ENCODE data around the gene SKAP2.
A peak's percentile ranks its signal among the peaks of the same experiment; 100 is the strongest.

Gene SKAP2, protein sequence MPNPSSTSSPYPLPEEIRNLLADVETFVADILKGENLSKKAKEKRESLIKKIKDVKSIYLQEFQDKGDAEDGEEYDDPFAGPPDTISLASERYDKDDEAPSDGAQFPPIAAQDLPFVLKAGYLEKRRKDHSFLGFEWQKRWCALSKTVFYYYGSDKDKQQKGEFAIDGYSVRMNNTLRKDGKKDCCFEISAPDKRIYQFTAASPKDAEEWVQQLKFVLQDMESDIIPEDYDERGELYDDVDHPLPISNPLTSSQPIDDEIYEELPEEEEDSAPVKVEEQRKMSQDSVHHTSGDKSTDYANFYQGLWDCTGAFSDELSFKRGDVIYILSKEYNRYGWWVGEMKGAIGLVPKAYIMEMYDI

DNA sequence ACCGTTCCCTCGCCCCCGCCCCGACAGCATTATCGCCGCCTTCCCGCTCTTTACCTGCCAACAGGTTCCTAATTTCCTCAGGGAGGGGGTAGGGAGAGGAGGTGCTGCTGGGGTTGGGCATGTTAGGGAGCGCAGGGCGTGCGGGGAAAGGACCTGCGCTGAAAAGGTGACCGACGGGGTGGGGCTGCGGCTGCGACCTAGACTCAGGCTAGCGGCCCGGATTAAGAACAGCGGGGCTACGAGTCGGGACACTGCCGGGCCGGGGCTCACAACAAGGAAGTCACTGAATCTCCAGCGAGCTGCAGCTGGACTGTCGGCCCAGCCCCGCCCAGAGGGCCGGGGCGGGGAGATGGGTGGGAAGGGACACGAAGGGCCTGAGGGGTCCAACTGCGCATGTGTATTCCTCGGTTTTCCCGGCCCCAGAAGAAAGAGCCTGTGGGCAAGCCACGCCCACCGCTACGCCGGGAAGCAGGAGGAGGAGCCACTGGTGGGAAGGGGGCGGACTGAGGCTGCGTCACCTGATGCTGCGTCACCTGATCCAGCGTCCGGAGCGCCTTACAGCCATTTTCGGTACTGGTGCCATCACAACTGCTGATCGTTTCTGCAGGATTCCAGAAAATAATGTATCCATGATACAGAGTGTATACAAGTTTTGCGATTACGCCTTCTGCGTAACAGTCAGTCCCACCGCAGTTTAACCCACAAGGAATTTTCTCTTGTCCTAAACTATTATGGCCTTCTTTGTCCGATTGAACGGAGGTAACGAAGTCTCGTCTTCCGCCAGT, at the start of gene SKAP2:
SKAP2 (minus strand) TSS at position 282 of the 785 bp plus-strand sequence; CDS start at position 121, 161 bp downstream.
- peak; percentile 97 for DNase-seq

DNA sequence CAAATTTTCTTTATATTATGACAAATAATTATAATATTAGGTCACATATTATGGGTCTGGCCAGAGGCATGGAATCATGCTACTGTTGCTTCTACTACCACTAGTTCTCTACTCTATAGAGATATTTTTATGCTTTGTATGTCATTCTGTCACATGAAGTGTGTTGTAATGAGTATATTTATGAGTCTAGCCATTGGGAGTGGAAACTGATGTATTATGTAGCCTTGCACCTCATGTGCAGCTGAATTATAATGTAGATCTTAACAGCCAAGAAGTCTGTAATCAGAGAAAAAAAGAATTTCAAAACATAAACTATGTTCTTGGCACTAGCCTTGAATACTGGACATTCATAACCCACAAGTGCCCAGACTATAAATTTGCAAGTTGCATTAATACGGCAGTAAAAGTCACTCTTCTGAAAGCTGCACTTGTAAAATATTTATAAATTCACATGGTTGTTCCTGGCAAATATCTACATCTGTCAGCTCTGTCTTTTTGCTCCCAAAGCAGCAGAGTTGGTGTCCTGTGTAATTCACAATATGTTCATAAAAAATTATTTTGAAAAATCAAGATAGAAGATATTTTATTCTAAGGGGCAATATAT, 48.6 kb upstream of the SKAP2 start:
- no peak for DNase-seq

DNA sequence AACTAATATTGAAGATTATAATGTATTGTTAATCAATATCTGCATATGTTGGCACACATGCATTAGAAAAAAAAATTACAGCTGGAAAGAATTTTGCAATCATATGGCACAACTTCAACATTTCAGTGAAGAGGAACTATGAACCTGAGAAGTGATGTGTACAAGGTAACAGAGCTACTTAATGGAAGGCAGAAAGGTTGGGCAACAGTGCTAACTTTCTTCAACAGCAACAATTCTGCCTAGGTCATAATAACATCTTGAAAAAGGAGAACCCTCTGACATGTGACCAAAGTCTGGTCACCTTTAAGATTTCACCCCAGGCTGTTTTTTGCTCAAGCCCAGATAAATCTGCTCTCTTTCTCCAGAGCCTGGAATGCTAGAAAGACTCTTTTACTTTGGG, 47.9 kb upstream of the SKAP2 start:
- no peak for DNase-seq

DNA sequence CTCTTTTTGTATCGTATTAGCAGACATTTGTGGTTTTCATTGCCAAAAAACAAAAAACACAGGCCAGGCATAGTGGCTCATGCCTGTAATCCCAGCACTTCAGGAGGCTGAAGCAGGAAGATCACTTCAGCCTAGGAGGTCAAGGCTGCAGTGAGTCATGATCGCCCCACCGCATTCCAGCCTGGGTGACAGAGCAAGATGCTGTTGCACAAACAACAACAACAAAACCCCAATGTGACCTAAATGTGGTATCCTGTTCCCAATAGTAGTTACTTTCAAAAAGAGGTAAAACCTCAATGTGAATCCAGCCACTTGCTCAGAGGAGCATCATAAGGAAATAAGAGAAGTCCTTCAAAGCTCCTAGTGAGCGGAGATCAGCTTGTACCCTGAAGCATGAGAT, 45.8 kb upstream of the SKAP2 start:
- DNase-seq, result no peak

DNA sequence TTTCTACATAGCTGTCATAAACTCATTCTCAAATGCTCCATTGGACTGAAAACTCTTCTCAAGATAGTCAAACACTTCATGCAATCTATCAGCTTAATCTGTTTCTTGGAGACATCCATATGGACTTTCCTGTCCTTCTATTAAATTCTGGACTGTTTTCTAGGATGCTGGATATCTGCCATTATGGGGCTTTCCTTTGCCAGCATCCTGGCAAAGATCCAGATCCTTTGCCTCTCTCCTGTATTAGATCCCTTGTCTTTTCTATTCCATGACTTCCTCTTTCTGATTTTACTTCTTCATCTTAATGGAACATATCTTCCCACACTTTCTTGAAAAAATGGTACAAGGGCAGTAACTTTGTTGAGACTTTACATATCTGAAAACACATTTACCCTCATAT, 35.9 kb upstream of the SKAP2 start:
- no peak for DNase-seq

DNA sequence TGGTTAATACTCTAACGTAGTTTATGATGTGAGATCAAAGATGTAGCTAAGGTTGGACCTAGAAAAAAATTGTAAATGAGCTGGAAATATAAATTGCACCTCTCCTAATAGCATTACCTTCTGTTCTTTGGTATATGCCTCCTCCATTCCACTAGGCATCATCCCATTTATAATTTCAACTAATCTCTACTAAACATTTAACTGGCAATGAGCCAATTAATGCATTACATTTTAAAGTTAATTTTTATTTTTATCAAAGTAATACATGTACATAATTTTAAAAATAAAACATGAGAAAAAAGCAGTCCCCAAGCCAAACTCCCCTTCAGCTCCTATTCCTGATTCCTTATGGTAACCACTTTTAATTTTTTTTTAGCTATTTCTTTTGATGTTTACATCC, 35.1 kb upstream of the SKAP2 start:
- no peak for DNase-seq

DNA sequence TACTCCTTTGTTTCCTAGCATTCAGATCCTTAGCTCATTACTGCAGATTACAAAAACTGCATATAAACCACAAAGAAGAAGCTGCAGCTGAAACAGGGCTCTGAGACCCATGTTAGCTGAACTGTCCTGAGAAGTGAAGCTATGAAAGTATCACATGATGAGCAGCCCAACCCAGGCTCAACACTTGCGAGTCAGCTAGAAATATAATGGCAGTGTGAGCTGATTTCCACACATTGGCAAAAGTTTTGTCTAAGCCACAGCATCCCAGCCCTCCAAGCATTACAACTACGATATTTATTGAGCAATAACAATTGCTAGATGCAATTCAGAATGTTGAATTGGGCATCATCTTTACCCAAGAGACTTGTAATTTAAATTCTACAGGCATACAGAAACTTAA, 34.5 kb upstream of the SKAP2 start:
- no peak for DNase-seq

DNA sequence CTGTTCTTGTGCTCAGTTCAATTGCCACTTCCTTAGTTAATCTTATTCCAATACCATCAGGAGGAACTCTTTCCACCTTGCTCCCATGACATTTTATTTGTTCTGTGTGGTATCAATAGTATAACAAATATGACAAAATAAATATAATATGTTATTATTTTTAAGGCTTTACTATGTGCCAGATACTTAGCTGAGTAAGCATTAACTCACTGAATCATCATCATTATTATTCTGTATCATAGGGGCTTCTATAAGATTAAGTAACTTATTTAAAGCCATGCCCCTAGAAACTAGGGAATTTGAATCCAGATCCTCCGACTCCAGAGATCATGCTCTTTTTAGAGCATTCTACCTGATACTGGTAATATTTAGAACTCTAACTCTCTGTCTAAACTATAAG, 33.5 kb upstream of the SKAP2 start:
- no peak for DNase-seq

DNA sequence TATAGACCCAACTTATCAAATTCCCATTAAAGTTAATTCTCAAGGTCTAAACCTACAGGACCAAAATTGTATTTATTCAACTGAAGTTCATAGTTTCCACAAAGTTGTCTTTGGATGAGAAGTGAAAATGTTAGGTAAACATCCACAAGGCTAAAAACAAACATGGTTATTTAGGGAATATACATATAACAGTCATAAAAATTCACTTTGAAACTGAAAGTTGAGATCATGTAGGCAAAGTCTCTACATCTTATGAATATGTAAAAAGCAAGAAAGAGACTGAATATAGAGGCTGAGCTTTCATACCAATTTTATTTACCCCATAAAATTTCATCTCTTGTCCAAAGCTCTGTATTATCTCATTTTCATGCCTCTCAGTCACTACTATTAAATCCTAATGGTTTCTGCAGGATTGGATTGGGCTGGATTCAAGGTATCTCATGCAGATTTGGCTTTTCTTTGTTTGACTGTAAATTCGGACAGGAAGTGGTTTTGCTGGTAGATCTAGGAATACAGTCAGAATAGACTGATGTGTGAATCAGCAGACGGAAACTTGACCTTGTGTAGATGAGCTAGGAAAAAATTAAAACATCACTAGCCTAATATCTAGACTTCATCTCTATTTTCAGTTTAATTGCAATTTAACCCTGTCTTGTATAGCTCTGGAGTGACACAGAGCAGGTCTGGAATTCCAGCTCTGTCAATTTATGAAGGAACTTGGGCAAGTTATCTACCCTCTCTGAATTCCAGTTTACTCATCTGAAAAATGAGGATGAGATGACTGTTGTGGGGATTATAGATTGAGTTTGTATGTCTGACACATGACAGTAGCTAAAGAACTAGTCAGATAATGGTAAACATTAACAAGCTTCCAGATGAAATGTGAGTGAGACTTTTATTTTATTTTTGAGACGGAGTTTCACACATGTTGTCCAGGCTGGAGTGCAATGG, 27.3 kb upstream of the SKAP2 start:
- DNase-seq, result no peak

DNA sequence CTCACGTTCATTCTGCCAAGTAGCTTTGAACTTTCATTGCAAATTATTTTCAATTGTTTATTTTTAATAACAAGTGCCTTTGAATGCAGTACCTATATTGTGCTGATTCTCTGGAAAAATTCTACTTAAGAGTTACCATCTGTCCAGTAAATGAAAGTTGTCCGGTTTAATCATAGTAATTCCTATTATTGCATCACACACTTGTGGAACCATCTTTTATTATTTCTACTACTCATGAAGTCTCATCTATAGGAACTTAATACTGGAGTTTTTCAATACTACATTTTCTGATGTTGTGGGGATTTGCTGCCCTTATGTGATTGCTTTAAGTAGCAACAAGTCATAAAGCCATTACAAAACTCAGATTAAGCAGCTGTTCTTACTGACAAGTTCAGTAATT, 16.5 kb upstream of the SKAP2 start:
- DNase-seq, result no peak

DNA sequence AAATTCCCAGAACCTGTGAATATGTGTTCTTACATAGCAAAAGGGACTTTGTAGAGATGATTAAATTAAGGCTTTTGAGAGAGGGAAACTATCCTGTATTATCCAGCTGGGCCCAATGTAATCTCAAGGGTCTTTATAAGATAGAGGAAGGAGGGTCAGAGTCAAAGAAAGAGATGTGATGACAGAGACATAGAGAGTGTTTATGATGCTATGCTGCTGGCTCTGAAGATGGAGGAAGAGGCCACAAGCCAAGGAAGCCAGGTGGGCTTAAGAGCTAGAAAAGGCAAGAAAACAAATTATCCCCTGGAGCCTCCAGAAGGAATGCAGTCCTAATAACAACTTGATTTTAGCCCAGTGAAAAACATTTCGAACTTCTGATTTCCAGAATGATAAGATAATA, 15.3 kb upstream of the SKAP2 start:
- no peak for DNase-seq

DNA sequence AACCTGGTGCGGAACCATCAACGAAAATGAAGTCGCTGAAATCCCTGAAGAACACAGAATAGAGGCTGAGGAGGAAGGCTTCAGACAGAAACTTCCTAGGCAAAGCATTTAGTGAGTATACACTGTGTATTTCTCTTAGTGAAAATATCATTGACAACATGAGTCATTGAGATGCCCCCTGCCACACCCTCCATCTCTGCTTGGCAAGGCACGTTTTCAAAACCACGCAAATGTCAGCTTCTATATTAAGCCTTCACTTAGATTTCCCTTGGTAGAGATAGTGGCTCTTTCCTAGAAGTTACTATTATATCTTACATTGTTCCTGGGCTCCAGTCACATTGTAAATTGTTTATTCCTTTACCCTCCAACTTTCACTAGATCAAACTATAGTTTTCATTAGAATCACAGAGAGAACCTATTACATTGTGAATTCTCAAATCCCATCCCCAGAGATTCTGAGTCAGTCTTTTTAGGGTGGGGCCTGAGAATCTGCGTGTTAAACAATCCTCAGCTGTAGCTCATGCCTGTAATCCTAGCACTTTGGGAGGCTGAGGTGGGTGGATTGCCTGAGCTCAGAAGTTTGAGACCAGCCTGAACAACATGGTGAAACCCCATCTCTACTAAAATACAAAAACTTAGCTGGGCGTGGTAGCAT, 4.6 kb upstream of the SKAP2 start:
- no peak for DNase-seq

DNA sequence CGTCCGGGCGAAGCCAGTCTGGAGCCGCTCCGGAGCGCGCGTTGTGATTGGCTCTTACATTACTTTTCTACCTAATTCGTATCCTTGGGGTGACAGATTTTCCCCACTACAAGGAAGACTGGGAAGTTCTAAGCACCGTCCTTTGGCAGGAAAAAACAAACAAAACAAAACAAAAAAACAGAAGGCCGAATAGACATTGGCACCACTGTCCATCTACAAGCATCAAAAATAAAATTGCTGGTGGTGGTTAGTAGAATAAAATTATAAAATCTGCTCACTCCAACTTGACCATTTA, 651 bp upstream of the SKAP2 start:
- no peak for DNase-seq

DNA sequence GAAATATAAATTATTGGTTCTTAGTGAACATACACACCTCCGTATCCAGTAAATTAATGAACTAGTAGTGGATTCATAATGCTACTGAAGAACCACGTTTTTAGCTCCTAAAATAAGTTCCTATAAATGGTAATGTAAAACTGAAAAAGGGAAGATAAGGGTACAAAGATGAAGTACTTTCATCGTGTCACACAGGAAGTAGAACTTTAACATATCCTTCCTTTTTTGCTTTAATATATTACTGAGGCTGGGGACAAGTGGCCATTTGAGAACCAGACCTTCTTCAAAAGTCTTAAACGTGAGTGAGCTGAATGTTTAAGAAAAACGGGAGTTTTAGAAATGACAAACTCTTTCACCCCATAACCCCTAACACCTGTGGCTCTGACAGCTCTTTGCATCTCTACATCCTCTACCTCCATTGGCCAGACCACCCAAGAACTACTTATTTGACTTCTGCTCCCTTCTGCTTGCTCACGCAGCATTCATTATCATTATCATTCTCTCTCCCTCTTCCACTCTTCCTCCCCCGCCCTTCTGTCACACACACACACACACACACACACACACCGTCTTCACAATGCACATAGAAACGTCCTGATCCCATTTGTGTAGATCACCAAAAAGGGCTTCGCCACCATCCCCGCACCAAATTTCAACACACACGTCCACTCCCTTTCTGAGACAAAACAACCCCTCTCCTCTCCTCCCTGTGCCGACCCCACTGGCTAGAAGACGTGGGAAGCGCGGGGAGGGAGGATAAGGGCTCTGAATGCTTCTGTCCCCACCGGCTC, 677 bp downstream of the SKAP2 start:
- DNase-seq, result peak; percentile 72

DNA sequence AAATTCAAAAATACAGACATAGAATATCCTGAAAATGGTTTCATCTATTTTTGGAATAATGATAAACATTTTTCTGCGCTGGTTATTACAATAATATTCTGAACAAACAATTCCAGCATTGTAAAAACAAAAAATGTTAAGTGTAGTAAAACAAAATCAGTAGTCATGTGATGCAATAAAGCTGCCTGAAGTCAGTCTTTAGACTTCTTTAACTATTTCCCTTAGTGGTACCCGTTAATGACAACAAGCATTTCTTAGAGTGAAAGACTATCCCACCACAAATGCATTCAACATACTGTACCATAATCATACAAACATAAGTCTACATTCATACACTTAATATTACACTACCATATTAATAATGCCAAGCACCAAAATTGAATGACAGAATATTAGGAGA, 1.6 kb downstream of the SKAP2 start:
- no peak for DNase-seq

DNA sequence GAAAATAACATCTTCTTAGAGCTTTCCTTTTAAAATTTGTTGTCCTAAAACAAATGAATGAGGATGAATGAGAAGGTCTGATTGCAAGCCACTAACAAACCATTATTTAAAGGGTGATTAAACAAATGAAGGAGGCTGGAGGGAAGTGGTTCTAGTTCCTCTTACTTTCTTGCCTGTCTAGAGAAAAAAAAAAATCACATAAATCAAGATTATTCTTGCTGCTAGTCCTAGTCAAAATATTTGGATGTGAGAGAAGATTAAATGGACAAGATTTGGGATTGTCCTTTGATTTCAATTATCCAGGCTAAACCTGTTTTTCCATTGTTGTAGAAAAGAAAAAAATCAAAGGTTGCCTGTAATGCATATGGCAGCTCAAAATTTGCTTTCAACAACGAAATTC, 3.3 kb downstream of the SKAP2 start:
- DNase-seq, result peak; percentile 3

DNA sequence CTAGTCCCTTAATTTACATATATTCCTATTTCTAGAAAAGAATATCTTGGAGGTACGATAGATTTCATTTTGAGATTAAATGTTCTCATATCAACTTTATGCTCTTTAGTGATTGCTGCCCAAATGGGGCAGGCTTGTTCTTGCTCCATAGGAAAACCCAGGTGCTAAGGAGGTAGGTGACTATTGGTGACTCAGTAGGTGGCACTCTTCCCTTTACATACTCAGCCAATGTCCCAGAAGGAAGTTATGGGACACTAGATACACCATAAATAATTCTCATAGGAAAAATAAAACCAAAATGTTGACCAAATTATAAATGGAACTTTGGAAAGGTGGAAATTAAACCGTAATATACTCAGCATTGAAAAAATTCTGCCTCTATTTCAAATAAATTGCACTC, 4.0 kb downstream of the SKAP2 start:
- peak; percentile 12 for DNase-seq

DNA sequence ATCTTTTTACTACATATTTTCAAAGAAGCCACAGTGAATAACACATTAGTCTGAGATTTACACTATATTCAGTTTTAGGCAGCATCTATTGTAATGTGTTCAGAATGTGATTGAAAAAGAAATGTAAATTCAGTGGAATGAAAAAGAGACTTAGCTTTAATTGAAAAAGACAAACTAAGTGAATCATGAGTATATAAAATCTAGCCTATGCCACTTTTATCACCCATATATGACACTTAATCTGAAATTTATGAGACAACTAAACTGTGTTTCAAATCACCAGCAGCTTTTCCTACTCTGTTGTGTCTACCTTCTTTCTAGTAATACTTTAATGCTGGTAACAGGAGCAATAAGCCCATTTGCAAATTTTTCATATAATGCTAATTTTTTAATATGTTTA, 4.7 kb downstream of the SKAP2 start:
- DNase-seq, result no peak

DNA sequence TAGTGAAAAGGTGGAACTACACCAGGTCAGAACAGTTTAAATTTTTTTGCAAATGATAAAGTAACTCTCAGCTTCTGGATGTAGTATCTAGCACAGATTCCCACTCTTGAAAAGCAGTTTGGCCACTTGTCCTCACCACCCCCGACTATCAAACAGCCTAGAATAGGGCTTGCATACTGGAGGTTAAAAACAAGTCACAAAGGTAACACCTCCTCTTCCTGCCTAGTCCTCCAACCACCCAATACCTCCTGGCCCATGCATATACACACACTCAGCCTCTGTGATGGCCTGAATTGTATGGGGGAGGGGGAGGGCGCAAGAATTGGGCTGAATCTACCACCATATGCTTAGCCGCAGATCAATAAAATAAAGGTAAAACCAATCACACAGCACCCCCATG, 5.7 kb downstream of the SKAP2 start:
- DNase-seq, result no peak

DNA sequence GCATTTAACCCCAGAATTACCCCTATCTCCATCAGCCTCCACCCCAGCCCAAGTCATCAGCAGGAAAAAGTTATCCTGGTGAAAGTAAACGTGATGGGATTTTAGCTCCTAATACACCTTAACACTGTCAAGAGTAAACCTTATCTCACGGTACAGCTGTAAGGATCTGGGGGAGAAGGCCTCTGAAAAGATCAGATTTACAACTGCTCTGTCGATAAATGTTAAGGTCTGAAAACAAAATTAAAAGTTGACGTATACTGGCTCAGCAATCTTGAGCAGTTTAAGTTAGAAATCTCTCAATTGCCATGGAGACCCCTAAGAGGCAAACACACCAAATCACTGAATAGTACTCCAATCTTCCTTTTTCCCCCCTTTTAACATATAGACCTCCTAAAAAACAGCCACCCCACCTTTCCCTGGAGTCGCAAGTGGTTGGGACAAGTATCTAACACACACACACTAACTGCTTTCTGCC, 6.1 kb downstream of the SKAP2 start:
- DNase-seq, result peak; percentile 17

DNA sequence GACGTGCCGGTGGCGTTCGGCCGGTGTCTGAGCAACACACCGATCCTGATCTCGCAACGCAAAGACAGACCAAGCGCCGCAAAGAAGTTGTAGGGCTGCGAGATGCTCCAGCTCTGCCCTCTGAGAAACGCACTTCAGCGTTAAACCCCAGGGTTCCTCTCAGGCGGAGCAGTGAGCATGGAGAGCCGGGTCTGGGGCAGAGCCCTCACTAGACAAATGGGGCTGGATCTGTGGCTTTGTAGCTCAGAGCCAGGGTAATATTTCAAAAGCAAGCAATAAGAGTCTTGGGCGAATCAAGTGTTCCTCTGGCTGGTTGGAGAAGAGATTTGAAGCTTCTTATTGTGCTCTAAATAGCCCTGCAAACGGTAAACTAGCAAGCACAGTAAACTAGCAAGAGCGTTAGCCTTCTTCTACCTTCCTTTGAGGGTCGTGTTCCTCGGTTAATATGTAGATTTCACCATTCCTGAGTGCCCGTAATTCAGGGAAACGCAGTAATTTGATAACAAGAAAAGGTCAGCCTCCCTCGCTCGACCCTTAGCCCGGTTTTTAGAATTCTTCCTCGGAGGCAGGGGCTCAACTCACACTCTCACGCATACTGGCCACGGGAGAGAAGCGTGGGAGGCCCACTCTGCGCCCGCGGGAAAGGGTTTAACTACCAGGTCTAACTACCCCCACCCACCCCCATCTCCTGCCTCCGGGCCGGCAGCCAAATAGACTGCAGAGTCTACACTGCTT, 6.7 kb downstream of the SKAP2 start:
- no peak for DNase-seq
